ENCODE data around the gene CDA.

The CDA gene

GRCh38 chr1:20665726-20666125 is 76.8 kb downstream of the CDA start:
- CTCF ChIA-PET: interaction anchor here (0.6 kb wide), 1 partner anchor 393 kb away, joined by 5 read pairs; no protein-coding TSS in a partner anchor
- POLR2A ChIA-PET: interaction anchor here (1.9 kb wide), 1 partner anchor 121 kb away, joined by 5 read pairs; the partner anchor contains the start of gene HP1BP3

GRCh38 chr1:20666146-20666545 is 77.2 kb downstream of the CDA start:
- POLR2A ChIA-PET: interaction anchor here (0.9 to 1.9 kb wide), 2 partner anchors 32 to 120 kb away, joined by 4 to 5 read pairs; partner anchors contain the start of gene HP1BP3
- Histone ChIP-seq H3K4me3 (ENCODE audit: low read depth, low read length) (no peak overlapping the region), H3K4me1 (ENCODE audit: control insufficient read depth, insufficient read depth, low read length) (no peaks in the 10 kb centered on the region), H3K36me3 (ENCODE audit: control insufficient read depth in 2 of 2, insufficient read depth in 1 of 2, low read length in 2 of 2) (no peaks in the 10 kb centered on the region), H3K27ac (ENCODE audit: extremely low read depth, low read depth, low read length) (no peak overlapping the region), H3K9me3 (ENCODE audit: control insufficient read depth, insufficient read depth, low read depth, low read length) (no peaks in the 10 kb centered on the region)
- no peak for TF ChIP-seq OSR2 (tag by site-specific recombination; IDR thresholded peaks at IDR 0.05)
- no peak for TF ChIP-seq ZNF280D (tag by site-specific recombination; IDR thresholded peaks at IDR 0.05)
- TF ChIP-seq ZNF558 (tag by site-specific recombination; IDR thresholded peaks at IDR 0.05): no peak
- TF ChIP-seq SALL2 (tag by site-specific recombination; IDR thresholded peaks at IDR 0.05; ENCODE audit: borderline replicate concordance): no peak
- TF ChIP-seq ZNF555 (tag by site-specific recombination; conservative IDR thresholded peaks at IDR 0.05): no peak
- no peak for TF ChIP-seq ZNF37A (tag by site-specific recombination; IDR thresholded peaks at IDR 0.05)
- no peak for TF ChIP-seq ZNF341 (tag by site-specific recombination; IDR thresholded peaks at IDR 0.05; ENCODE audit: low read depth)
- no peak for TF ChIP-seq ZNF677 (tag by site-specific recombination; IDR thresholded peaks at IDR 0.05)
- TF ChIP-seq ZNF624 (tag by site-specific recombination; IDR thresholded peaks at IDR 0.05): no peak
- no peak for TF ChIP-seq ZNF211 (tag by site-specific recombination; IDR thresholded peaks at IDR 0.05; ENCODE audit: low read depth)
- no peak for TF ChIP-seq PRDM1 (tag by site-specific recombination; IDR thresholded peaks at IDR 0.05)
- TF ChIP-seq ZNF621 (tag by site-specific recombination; IDR thresholded peaks at IDR 0.05): no peak
- no peak for TF ChIP-seq ZNF426 (tag by site-specific recombination; IDR thresholded peaks at IDR 0.05)
- no peak for TF ChIP-seq ZNF692 (tag by site-specific recombination; IDR thresholded peaks at IDR 0.05)
- TF ChIP-seq SP3 (tag by site-specific recombination; IDR thresholded peaks at IDR 0.05): no peak
- no peak for TF ChIP-seq ZNF473 (tag by site-specific recombination; IDR thresholded peaks at IDR 0.05)
- TF ChIP-seq ZNF843 (tag by site-specific recombination; IDR thresholded peaks at IDR 0.05): no peak
- TF ChIP-seq ZFHX2 (tag by site-specific recombination; conservative IDR thresholded peaks at IDR 0.05): no peak
- TF ChIP-seq ATF2 (tag by site-specific recombination; IDR thresholded peaks at IDR 0.05; ENCODE audit: low read depth): no peak
- CTCF ChIA-PET: interaction anchor here (0.6 to 2.7 kb wide), 3 partner anchors 33 to 529 kb away, joined by 3 to 10 read pairs (median 5); partner anchors contain the start of gene PINK1

More at GRCh38 chr1:20665726-20666125, 76.8 kb downstream of the CDA start:
- Histone ChIP-seq H3K27ac (ENCODE audit: extremely low read depth, low read depth, low read length) (no peak overlapping the region), H3K9me3 (ENCODE audit: control insufficient read depth, insufficient read depth, low read depth, low read length) (no peaks in the 10 kb centered on the region), H3K4me3 (ENCODE audit: low read depth, low read length) (no peak overlapping the region), H3K36me3 (ENCODE audit: control insufficient read depth in 2 of 2, insufficient read depth in 1 of 2, low read length in 2 of 2) (no peaks in the 10 kb centered on the region), H3K4me1 (ENCODE audit: control insufficient read depth, insufficient read depth, low read length) (no peaks in the 10 kb centered on the region)
- TF ChIP-seq SCRT2 (tag by site-specific recombination; IDR thresholded peaks at IDR 0.05) (no peak), ZNF629 (tag by site-specific recombination; IDR thresholded peaks at IDR 0.05) (no peak), AEBP2 (tag by site-specific recombination; IDR thresholded peaks at IDR 0.05; ENCODE audit: borderline replicate concordance) (no peak), ZBTB21 (tag by site-specific recombination; IDR thresholded peaks at IDR 0.05) (no peak)

All from HEK293 (cell line).